Central memory CD4-positive, alpha-beta T cell (primary cell): ENCODE data around the gene LRRC36.
"Not testable (repeated sequence)": the region's sequence is repeated elsewhere in the genome, so short reads cannot be mapped to it uniquely, and the experiment has no call there.

Experiments
- DNase-seq: peaks from one replicate; pipeline ENCODE4 v3.0.0; 2022

Gene LRRC36

DNA sequence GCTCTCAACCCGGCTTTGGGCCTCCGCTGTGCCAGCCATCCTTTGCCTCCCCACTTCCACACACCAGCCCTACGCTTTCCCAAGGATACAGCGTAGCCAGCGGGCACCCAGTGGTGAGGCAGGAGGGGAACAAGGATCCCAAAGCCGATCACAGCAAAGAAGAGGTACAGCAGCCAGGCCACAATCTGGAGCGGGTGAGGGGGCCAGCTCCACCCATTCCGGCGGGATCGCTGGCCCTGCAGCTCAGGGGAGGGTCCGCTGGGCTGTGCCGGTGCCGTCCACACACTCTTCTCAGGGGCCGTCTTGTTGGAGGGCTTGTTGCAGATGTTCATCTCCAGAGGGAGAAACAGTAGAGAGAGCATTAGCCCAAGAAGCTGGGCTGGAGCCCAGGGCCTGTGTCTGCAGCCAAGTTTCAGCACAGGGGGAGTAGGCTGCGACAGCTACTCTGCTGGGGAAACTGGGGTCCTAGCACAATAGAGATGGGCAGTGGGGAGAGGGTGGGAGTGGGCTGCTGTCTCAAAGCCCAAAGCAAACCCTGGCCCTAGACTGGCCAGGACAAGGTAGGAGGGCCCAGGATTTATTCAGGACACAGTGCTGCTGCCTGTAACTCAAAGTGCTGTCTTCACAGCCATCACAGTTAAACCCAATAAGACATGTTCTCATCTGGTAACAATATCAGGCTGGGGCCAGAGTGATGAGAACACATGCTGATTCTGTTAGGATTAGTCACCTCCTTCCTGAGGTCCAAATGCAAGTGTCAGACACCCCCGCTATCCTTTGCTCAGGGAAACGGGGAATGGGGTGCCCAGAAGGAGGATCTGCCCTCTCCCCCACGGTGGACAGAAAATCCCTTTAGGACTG is 79.7 kb downstream of the LRRC36 start:
- no peak for DNase-seq

DNA sequence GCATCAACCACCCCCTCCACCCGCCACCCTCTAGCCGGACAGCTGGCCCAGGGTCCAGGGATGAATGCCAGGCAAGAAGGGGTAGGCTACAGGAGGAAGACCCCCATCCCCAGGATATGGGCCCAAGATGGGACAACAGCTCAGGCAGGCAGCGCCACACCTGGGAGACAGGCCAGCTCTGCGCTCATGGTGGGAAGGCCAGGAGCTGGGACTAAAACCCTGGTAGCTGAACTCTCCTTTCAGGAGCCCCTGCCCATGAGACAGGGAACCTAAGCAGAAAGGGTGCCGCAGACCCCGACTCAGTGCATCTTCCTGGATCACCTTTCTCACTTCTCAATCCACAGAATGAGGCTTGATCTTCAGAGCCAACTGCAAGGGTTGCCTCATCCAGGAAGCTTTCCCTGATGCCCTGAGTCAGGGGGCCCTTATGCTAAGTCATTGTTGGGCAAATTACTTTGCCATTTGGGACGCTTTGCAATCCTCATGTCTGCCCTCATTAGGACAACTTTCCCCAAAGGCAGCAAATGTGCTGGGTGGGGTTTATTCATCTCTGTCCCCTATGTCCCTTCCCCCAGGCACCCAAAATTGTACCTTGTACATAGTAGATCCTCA is 80.7 kb downstream of the LRRC36 start:
- no peak for DNase-seq

DNA sequence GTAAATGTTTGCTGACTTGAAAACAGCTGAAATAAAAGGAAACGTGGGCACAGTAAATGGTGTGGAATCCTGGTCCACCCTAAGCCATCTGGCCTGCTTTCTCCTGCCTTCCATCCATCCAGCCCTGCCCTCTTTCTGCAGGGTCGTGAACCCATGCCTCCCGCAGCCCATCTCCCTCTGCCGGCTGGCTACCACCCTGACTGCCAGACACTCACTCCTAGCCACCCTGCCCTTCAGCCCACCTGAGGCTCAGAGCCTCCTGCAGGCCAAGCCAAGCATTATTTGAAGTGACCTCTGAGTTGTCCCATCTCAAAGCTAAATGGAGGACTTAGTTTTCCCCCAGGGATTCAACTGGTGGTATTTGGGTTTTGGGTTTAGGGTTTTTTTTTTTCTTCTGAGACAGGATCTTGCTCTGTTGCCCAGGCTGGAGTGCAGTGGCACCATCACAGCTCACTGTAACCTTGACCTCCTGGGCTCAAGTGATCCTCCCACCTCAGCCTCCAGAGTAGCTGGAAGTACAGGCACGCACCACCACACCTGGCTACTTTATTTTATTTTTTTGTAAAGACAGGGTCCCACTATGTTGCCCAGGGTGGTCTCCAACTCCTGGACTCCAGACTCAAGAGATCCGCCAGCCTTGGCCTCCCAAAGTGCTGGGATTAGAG is 81.3 kb downstream of the LRRC36 start:
- no peak for DNase-seq

DNA sequence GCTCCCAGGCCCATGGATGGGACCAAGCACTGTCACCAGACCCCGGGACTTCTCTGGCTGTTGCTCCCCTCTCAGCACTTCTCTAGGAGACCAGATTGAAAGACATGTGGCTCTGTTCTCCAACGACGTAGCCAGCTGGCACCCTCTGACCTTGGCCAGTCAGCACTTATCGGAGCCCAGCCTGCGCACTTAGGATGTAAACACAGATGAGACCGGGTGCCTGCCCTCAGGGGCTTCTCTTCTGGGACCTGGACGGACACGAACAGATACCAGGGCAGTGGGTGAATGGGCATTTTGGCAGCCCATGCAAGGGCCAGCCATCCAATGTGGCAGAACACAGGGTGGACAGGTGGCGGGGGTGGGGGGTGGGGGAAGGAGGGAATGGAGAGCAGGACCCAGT is 83.0 kb downstream of the LRRC36 start:
- DNase-seq = no peak

DNA sequence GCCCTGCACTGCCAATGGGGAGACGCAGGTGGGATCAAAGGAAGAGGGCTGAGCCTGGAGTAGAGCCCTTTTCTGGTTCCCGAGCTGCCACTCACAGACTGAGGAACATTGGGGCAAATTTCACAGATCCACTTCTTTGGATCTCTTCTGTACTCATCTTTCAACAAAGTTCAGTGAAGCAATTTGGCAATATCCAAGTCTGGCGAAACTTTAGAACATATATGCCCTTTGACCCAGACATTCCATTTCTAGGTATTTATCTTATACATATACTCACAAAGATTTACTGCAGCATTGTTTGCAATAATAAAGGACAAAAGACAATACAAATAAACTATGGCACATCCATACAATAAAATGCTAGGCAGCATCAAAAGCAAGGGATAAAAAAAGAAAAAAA is 84.7 kb downstream of the LRRC36 start:
- DNase-seq = no peak

DNA sequence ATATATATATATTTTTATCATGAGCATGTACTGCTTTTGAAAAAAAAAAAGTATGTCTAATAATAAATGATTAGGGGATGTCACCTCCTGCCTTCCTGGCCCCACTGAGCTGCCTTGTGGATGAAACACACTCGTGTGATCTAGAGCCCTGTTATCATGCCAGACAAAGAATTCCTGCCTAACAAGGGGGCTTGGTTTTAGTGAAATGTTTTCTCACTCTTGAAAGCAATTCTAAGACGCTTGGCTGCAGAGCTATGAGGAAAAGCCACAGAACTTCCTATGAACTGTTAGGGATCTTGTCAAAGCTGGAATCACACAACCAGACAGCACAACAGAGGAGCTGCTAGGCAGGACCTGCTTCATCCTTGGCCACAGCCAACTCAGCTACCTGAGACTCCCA is 85.7 kb downstream of the LRRC36 start:
- no peak for DNase-seq

DNA sequence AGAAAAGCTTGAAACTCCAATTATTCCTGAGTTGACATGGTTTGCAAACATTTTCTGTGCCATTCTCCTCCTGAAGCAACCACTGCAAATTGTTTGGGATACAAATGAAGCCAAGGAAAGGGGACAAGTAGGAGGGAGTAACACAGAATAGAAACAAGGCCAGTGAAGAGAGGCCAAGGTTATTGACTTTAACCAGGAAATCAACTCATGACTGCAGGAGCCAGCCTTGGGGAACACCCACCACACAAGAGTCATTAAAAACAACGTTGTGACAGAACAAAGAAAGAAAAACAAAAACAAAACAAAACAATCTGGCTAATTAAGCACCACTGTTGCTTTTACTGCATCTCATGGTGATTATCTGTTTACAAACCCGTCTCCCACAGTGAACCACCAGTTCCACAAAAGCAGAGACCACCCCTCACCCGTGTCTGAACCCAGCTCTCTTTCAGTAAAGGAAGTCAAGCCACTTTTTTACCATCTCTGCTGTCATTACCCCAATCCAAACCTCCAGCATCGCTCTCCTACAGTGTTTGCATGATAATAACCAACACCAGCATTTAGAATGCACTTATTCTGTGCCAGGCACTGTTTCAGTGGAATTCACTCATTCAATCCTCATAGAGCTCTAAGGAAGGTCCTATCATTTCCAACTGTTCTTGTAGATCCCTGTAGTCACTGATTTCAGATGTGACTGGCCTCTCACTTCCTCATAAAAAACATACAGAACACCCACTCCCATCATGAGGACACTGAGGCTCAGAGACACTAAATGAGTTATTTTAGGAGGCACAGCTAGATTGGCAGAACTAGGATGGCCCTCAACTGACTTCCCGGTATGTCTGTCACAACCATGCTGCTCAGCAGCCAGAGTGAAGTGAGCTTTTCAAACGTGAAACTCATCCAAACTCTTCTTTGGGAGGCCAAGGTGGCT is 87.6 kb downstream of the LRRC36 start:
- no peak for DNase-seq

DNA sequence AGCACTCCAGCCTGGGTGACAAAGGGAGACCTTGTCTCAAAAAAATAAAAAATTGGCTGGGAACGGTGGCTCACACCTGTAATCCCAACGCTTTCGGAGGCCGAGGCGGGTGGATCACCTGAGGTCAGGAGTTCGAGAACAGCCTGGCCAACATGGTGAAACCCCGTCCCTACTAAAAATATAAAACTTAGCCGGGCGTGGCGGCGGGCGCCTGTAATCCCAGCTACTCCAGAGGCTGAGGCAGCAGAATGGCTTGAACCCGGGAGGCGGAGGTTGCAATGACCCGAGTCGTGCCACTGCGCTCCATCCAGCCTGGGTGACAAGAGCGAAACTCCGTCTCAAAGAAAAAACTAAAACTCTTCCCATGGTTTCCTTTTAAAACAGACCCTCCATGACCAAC is 88.8 kb downstream of the LRRC36 start:
- not testable (repeated sequence) for DNase-seq

DNA sequence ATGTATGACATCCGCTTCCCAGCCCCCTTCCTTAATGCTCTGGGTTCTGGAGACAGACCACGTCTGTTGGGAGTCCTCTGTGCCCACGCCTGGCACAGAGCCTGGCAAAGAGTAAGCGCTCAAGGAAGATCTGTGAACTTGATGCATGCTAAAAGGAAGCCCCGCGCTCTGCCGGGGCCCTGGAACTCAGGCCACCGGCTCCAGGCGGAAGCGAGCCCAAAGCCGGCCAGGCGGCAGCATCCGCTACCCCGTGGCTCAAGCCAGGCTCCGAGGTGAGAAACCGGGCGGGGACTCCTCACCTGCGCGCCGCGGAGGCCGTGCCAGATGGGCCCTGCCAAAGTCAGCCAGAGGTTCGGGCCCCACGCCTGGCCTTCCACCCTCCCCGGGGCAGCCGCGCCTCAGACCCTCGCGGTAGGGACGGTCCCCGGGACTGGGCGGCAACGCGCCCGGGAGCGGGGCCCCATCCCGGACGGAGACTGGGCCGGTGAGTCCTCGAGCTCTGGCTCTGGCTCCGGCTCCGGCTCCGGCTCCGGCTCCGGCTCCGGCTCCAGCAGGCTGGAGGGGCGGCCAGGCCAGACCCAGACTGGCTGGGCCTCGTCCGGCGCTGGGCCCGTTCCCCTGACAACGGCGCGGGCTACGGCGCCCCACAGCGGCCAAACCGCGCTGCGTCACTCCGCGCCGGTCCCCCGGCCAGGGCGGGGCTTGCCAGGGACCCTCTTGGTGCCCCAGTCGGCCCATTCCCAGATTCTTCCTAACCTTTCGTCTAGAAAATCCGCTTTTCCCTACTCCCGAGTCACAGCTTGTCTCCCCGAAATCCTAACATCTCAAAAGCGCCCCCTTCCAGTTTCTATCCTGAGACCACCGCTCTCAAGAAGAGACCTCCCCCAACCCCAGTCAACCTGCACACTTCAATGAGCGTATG is 89.5 kb downstream of the LRRC36 start, which contains the start of gene ZDHHC1:
Gene ZDHHC1, minus strand, starts transcription at position 606 of the 922 bp plus-strand sequence. CDS start 8,702 bp downstream, outside the sequence.
- peak; percentile 26 for DNase-seq

DNA sequence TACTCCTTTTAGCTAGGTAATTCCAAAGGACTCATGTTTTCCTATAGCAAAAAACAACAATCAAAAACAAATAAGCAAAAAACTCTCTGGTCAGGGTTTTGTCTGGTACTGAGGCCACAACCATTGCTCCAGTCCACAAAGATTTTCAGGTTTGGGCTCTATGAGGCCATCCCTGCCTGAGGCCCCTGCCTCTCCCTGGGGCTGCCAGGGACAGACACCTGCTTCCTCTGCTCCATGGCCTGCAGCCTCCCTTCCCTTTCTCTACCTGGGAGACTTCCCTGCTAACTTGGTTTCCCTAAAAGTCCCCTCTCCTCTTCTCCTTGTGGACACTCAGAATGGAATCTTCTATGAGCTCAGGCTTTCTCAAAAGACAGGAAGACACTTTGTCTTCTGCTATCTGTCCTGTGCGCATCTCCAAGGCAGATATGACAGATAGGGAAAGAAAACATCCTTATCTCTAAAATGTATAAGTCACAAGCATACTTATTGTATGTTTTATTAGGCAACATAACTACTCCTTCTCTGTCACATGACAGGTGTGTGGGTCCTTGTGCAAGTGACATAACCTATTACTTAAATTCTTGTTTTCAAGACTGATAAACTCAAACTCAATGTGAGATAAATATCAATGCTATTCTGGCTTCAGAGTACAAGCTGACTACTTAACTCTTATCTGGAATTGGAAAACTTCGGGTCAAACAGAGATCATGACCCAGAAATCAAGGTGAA is 90.9 kb downstream of the LRRC36 start:
- no peak for DNase-seq

DNA sequence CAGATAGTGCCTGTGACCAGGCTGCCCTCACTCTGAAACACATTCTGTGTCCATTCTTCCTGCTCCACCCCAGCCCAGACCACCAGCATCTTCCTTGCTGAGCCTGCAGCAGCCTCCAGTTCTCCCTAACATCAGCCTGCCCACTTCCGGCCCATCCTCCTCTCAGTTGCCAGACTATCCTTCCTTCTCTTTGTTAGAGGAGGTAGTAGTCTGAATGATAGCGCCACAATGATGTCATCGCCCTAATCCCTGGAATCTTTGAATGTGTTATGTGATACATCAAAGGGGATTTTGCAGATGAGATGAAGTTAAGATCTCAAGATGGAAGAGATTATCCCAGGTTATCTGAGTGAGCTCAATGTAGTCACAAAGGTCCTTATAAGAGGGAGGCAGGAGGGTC is 92.9 kb downstream of the LRRC36 start:
- no peak for DNase-seq

DNA sequence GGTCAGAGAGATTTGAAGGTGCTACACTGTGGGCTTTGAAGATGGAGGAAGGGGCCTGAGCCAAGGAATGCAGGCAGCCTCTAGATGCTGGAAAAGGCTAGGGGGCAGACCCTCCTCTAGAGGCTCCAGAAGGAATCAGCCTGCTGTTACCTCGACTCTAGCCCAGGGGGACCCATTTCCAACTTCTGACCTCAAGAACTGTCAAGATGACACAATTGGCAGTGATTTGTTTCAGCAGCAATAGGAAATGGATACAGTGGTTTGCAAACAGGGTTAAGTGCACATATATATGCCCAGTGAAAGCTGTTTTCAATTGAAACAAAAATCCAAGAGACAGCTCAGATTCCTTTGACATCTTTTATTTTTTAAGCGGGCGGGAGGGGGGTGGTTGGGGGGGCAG is 93.3 kb downstream of the LRRC36 start:
- DNase-seq = no peak

DNA sequence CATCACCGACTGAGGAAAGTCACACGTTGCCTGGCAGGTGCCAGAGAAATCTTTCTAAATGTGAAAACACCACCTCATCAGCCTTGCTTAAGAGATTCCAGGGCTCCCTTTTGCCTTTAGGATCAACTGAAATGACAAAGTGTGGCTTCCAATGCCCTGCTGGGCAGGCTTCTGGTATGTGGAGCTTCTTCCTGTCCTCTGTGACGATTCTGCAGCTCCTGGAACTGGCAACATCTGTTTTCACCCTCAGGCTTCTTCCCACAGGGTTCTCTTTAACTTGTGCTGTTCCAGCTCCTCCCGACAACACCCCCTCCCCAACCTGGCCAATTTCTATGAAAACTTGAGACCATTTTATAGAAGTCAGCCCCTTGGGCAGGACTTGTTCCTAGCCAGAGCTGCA is 94.4 kb downstream of the LRRC36 start:
- no peak for DNase-seq

DNA sequence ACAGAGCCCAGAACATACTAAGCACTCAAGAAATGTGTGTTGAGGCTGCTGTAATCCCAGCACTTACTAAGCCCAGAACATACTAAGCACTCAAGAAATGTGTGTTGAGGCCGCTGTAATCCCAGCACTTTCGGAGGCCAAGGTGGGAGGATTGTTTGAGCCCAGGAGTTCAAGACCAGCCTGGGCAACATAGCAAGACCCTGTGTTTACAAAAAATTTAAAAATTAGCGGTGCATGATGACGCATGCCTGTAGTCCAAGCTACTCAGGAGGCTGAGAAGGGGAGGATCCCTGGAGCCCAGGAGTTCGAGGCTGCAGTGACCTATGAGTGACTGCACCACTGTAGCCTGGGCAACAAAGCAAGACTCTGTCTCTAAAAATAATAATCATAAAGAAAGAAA is 96.4 kb downstream of the LRRC36 start:
- no peak for DNase-seq

DNA sequence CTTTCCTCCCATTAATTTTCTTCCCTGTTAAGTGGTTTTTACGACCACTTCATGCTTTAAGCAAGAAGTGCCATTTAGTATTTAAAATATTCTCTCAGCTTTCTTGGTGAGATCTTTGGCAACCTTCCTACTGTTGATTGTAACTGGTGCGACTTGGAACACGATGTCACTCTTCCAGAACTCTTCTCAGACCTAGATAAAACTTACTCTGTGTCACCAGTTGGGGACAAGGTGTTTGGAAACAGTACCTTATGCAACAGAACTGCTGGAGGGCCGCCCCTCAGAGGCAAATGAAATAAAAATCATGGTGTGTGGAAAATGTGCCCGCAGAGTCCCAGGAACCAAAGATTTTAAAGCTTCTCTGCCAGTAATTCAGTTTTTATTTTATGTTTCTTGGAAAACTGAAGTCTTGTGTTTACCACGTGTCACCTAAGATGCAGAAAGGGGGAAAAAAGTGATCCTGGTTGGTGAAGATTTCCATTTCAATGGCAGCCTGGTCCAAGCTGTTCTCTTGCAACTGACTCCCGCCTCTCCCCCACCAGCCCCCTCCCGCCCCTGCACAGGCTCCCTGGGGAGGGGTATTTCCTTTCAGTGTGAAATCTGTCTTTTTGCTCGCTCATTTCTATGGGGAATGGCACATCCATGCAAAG is 97.1 kb downstream of the LRRC36 start:
- no peak for DNase-seq

DNA sequence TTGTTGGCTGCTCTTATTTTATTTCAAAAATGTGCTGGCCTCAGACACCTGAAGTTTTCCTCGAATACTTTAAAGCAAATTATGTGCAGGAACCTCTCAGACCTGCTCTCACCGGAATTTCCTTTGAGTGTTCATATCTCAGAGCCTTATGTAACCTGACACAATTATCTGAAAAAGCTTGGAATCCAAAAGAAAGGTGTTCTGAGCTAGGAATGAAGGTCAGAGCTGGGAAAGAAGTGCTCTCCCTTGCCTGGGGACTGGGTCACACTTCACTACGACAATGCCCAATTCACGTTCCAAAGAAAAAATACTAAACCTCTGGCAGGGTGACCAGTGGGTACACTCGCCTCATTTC is 97.6 kb downstream of the LRRC36 start:
- no peak for DNase-seq

DNA sequence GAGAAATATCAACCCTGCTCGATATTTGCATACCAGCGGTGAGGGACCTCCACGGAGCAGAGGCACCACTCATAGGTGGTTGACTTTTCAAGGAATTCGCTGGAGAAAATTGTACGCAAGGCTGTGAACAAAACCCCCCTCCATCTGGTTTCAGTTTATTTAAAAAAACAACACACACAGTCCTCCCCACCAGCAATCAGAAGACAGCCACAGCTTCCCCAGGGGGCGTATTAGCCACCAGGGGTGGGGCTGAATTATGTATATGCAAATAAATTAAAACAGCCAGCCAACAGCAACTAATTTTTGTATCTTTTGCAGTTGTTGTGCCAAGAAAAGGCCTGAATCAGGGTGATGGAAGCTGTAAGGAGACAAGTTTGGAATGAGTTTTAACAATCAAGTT is 98.4 kb downstream of the LRRC36 start:
- no peak for DNase-seq

DNA sequence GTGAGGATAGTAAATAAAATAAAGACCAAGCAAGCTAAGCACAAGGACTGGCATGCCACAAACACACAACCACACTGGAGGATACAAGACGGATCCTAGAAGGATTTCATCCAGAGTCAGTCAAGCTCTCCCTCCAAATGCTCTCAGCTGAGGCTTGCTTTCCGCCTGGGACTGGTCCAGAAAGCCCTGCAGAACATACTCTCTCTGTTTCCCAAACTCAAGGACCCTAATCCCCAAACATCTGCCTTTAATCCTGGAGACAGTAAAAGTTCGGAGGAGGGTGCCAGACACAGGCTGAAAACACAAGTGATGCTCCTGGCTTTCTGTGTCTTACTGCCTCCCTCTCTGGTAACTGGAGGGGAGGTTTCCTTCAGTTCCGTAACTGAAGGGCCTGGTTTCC is 99.0 kb downstream of the LRRC36 start:
- DNase-seq = no peak

DNA sequence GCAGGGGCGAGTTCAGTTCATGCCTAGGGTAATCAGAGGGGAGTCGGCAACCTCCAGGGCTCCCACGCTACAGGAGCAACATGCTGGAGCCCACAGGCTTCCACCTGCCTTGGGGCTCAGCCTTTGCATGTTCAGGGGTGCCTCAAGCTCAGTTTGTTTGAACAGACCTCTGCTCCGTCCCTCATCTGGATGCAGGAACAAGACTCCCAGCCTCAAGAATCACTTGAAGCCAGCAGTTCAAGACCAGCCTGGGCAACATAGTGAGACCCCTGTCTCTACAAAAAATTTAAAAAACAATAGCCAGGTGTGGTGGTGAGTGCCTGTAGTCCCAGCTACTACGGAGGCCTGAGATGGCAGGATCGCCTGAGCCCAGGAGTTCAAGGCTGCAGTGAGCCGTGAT is 99.4 kb downstream of the LRRC36 start:
- DNase-seq = no peak

DNA sequence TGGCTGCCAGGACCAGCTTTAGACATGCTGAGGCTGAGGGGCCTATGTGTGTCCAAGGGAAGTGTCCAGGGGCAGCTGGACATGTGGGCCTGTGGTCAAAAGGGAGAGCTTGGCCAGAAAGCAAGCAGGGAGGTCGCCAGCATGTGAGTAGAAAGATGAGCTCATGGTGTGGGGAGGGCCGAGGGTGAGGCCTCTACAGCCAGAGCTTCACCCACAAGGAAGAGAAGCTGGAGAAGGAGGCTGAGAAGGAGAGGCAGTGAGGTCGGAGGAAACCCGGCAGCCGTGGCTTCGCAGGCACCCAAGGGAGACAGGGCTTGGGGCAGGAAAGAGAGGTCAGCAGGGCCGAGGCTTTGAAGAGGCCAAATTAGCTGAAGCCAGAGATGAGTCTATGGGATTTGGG is 100.3 kb downstream of the LRRC36 start:
- DNase-seq = no peak
